ENCODE results near the gene LRRC23.
A peak's percentile ranks its signal among the peaks of the same experiment; 100 is the strongest.

The LRRC23 gene

DNA sequence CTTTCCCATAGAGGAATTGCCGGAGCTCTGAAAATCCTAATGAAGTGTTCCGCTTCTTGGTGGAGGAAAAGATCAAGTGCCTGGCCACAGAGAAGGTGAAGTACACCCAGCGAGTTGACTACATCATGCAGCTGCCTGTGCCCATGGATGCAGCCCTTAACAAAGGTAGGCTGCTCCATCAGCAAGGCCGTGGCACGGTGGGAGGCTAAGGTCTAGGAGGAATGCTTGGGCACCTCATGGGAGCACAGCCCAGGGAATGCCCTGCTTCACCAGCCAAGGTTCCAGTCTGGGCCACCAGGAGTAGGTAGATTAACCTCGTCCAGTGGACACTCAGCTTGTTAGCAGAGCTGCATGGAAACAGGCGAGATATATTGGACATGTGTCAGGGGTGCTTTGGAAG is 43.7 kb upstream of the LRRC23 start:
- H3K4ac ChIP-seq (ENCODE audit: low read depth, low read length) = no peak overlapping the region
- no peak overlapping the region for H2BK12ac ChIP-seq (ENCODE audit: low read length)
- H4K8ac ChIP-seq (ENCODE audit: low read depth, low read length) = no peak overlapping the region
- DNase-seq = no peak
- no peaks in the 10 kb centered on the region for H3K9me3 ChIP-seq (ENCODE audit: insufficient read depth, low read depth, low read length)
- H3K27me3 ChIP-seq (ENCODE audit: insufficient read depth, low read length) = no peaks in the 10 kb centered on the region
- no peak overlapping the region for H3K27ac ChIP-seq (ENCODE audit: low read depth, low read length)
- no peak overlapping the region for H4K12ac ChIP-seq (ENCODE audit: low read depth, low read length)
- H2AK5ac ChIP-seq (ENCODE audit: low read length) = no peak overlapping the region
- H2BK120ac ChIP-seq (ENCODE audit: insufficient read depth, low read length, poor library complexity) = no peak overlapping the region
- no peak overlapping the region for H2BK5ac ChIP-seq (ENCODE audit: low read depth, low read length, poor library complexity)
- H3K9ac ChIP-seq (ENCODE audit: low read length) = no peak overlapping the region
- no peak overlapping the region for H4K91ac ChIP-seq (ENCODE audit: low read depth, low read length)
- no peaks in the 10 kb centered on the region for H3K79me2 ChIP-seq (ENCODE audit: control insufficient read depth, insufficient read depth, low read length, poor library complexity)
- no peaks in the 10 kb centered on the region for H3K4me1 ChIP-seq (ENCODE audit: control insufficient read depth in 1 of 2, insufficient read depth in 2 of 2, low read length in 2 of 2)
- H3K14ac ChIP-seq (ENCODE audit: low read length) = no peak overlapping the region
- H3K23ac ChIP-seq (ENCODE audit: low read length) = no peak overlapping the region
- WGBS (ENCODE audit: extremely low coverage, insufficient coverage, insufficient read length) = no CpG with 5 or more reads among the region's 7 CpGs
- H3K79me1 ChIP-seq (ENCODE audit: low read length) = no peaks in the 10 kb centered on the region
- no peak overlapping the region for H2AFZ ChIP-seq (ENCODE audit: insufficient read depth, low read length, poor library complexity)
- H3K36me3 ChIP-seq (ENCODE audit: control insufficient read depth in 1 of 2, insufficient read depth in 2 of 2, low read length in 2 of 2) = peaks cover 80 to 89% of the 10 kb centered on the region in 2 experiments
- H3K4me3 ChIP-seq (ENCODE audit: low read depth, low read length) = no peak overlapping the region
- no peak overlapping the region for H3K18ac ChIP-seq (ENCODE audit: low read length)
- H3K4me2 ChIP-seq (ENCODE audit: low read length) = no peak overlapping the region

DNA sequence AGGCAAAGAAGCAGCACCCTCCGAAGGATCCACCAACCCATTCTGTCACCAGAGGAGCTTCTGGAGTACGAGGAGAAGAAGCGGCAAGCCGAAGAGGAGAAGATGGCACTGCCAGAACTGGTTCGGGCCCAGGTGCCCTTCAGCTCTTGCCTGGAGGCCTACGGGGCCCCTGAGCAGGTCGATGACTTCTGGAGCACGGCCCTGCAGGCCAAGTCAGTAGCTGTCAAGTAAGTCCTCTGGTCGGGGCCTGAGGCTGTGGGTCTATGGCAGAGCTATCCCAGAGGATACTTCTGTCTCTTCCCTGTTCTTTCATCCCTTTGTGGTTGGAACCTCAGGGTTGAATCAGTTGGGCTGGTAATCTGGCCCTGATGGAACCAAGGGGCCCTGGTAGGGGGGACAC is 43.2 kb upstream of the LRRC23 start:
- no peak overlapping the region for H3K9ac ChIP-seq (ENCODE audit: low read length)
- H4K12ac ChIP-seq (ENCODE audit: low read depth, low read length) = no peak overlapping the region
- H3K4me3 ChIP-seq (ENCODE audit: low read depth, low read length) = no peak overlapping the region
- WGBS (ENCODE audit: extremely low coverage, insufficient coverage, insufficient read length) = no CpG with 5 or more reads among the region's 9 CpGs
- no peak overlapping the region for H2AK5ac ChIP-seq (ENCODE audit: low read length)
- no peak overlapping the region for H4K91ac ChIP-seq (ENCODE audit: low read depth, low read length)
- H3K27me3 ChIP-seq (ENCODE audit: insufficient read depth, low read length) = no peaks in the 10 kb centered on the region
- H3K79me2 ChIP-seq (ENCODE audit: control insufficient read depth, insufficient read depth, low read length, poor library complexity) = no peaks in the 10 kb centered on the region
- H3K4ac ChIP-seq (ENCODE audit: low read depth, low read length) = no peak overlapping the region
- H3K27ac ChIP-seq (ENCODE audit: low read depth, low read length) = no peak overlapping the region
- no peak overlapping the region for H2AFZ ChIP-seq (ENCODE audit: insufficient read depth, low read length, poor library complexity)
- H3K79me1 ChIP-seq (ENCODE audit: low read length) = no peaks in the 10 kb centered on the region
- H2BK12ac ChIP-seq (ENCODE audit: low read length) = no peak overlapping the region
- peaks cover 80 to 89% of the 10 kb centered on the region in 2 experiments for H3K36me3 ChIP-seq (ENCODE audit: control insufficient read depth in 1 of 2, insufficient read depth in 2 of 2, low read length in 2 of 2)
- no peak overlapping the region for H3K4me2 ChIP-seq (ENCODE audit: low read length)
- H4K8ac ChIP-seq (ENCODE audit: low read depth, low read length) = no peak overlapping the region
- H3K4me1 ChIP-seq (ENCODE audit: control insufficient read depth in 1 of 2, insufficient read depth in 2 of 2, low read length in 2 of 2) = no peaks in the 10 kb centered on the region
- no peak overlapping the region for H2BK5ac ChIP-seq (ENCODE audit: low read depth, low read length, poor library complexity)
- no peak overlapping the region for H3K14ac ChIP-seq (ENCODE audit: low read length)
- H3K9me3 ChIP-seq (ENCODE audit: insufficient read depth, low read depth, low read length) = no peaks in the 10 kb centered on the region
- no peak overlapping the region for H3K23ac ChIP-seq (ENCODE audit: low read length)
- H2BK120ac ChIP-seq (ENCODE audit: insufficient read depth, low read length, poor library complexity) = no peak overlapping the region
- DNase-seq = no peak
- H3K18ac ChIP-seq (ENCODE audit: low read length) = no peak overlapping the region

DNA sequence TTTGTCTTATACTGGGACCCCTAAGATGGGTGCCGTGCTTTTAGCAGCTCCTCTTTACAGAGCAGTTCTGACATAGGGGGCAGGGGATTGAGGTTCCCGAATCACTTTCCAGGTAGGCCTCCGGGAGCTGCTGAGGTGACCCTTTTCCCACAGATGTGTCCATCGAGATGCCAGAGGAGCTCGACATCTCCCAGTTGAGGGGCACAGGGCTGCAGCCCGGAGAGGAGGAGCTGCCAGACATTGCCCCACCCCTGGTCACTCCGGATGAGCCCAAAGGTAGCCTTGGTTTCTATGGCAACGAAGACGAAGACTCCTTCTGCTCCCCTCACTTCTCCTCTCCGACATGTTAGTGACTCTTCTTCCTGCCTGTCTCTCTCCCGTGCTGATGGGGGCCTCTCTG is 41.6 kb upstream of the LRRC23 start:
- H3K79me2 ChIP-seq (ENCODE audit: control insufficient read depth, insufficient read depth, low read length, poor library complexity) = peaks cover 7% of the 10 kb centered on the region
- H3K4ac ChIP-seq (ENCODE audit: low read depth, low read length) = no peak overlapping the region
- peaks cover 3 to 4% of the 10 kb centered on the region in 2 experiments for H3K4me1 ChIP-seq (ENCODE audit: control insufficient read depth in 1 of 2, insufficient read depth in 2 of 2, low read length in 2 of 2)
- no peak overlapping the region for H2BK12ac ChIP-seq (ENCODE audit: low read length)
- H4K8ac ChIP-seq (ENCODE audit: low read depth, low read length) = no peak overlapping the region
- no peak overlapping the region for H2BK120ac ChIP-seq (ENCODE audit: insufficient read depth, low read length, poor library complexity)
- peaks cover 70 to 74% of the 10 kb centered on the region in 2 experiments for H3K36me3 ChIP-seq (ENCODE audit: control insufficient read depth in 1 of 2, insufficient read depth in 2 of 2, low read length in 2 of 2)
- no peak overlapping the region for H3K9ac ChIP-seq (ENCODE audit: low read length)
- H3K27ac ChIP-seq (ENCODE audit: low read depth, low read length) = no peak overlapping the region
- H4K12ac ChIP-seq (ENCODE audit: low read depth, low read length) = no peak overlapping the region
- no peak overlapping the region for H4K91ac ChIP-seq (ENCODE audit: low read depth, low read length)
- no CpG with 5 or more reads among the region's 11 CpGs for WGBS (ENCODE audit: extremely low coverage, insufficient coverage, insufficient read length)
- H3K18ac ChIP-seq (ENCODE audit: low read length) = no peak overlapping the region
- no peak overlapping the region for H3K4me2 ChIP-seq (ENCODE audit: low read length)
- H2AK5ac ChIP-seq (ENCODE audit: low read length) = no peak overlapping the region
- H3K23ac ChIP-seq (ENCODE audit: low read length) = no peak overlapping the region
- H3K9me3 ChIP-seq (ENCODE audit: insufficient read depth, low read depth, low read length) = no peaks in the 10 kb centered on the region
- no peak overlapping the region for H2BK5ac ChIP-seq (ENCODE audit: low read depth, low read length, poor library complexity)
- H2AFZ ChIP-seq (ENCODE audit: insufficient read depth, low read length, poor library complexity) = no peak overlapping the region
- H3K27me3 ChIP-seq (ENCODE audit: insufficient read depth, low read length) = no peaks in the 10 kb centered on the region
- peaks cover 8% of the 10 kb centered on the region for H3K79me1 ChIP-seq (ENCODE audit: low read length)
- no peak for DNase-seq
- no peak overlapping the region for H3K4me3 ChIP-seq (ENCODE audit: low read depth, low read length)
- no peak overlapping the region for H3K14ac ChIP-seq (ENCODE audit: low read length)

DNA sequence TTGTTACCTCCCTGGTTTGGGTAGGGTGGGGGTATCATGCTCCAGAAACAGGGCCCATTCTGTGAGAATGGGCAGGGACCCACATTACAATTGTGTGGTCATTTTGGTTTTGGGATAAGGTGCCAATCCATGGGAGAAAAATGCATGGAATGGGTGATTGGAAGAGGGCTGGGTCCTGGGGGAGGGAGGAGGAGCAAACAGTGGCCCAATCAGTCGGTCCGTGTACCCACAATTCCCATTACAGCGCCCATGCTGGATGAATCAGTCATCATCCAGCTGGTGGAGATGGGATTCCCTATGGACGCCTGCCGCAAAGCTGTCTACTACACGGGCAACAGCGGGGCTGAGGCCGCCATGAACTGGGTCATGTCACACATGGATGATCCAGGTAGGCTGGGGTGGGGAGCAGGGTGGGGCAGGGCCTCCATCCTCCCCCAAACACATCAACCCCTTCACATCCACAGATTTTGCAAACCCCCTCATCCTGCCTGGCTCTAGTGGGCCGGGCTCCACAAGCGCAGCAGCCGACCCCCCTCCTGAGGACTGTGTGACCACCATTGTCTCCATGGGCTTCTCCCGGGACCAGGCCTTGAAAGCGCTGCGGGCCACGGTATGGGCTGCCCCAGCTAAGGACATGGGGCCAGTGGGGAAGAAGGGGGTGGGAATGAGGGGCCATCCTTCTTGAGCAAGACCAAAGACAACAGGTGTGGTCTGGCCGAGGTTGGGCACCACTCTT is 40.9 kb upstream of the LRRC23 start:
- Histone ChIP-seq H3K36me3 (ENCODE audit: control insufficient read depth in 1 of 2, insufficient read depth in 2 of 2, low read length in 2 of 2) (peaks cover 65 to 67% of the 10 kb centered on the region in 2 experiments), H3K27me3 (ENCODE audit: insufficient read depth, low read length) (no peaks in the 10 kb centered on the region), H3K4me1 (ENCODE audit: control insufficient read depth in 1 of 2, insufficient read depth in 2 of 2, low read length in 2 of 2) (peaks cover 8 to 9% of the 10 kb centered on the region in 2 experiments), H2AK5ac (ENCODE audit: low read length) (no peak overlapping the region), H4K12ac (ENCODE audit: low read depth, low read length) (no peak overlapping the region), H2BK12ac (ENCODE audit: low read length) (no peak overlapping the region), H3K14ac (ENCODE audit: low read length) (no peak overlapping the region), H2AFZ (ENCODE audit: insufficient read depth, low read length, poor library complexity) (no peak overlapping the region), H3K18ac (ENCODE audit: low read length) (no peak overlapping the region), H3K4me2 (ENCODE audit: low read length) (no peak overlapping the region), H3K23ac (ENCODE audit: low read length) (no peak overlapping the region), H2BK120ac (ENCODE audit: insufficient read depth, low read length, poor library complexity) (no peak overlapping the region), H3K9me3 (ENCODE audit: insufficient read depth, low read depth, low read length) (no peaks in the 10 kb centered on the region), H3K4me3 (ENCODE audit: low read depth, low read length) (no peak overlapping the region), H3K79me2 (ENCODE audit: control insufficient read depth, insufficient read depth, low read length, poor library complexity) (peaks cover 12% of the 10 kb centered on the region), H3K9ac (ENCODE audit: low read length) (peak overlapping the region; percentile 17), H3K79me1 (ENCODE audit: low read length) (peaks cover 9% of the 10 kb centered on the region), H2BK5ac (ENCODE audit: low read depth, low read length, poor library complexity) (no peak overlapping the region), H4K8ac (ENCODE audit: low read depth, low read length) (no peak overlapping the region), H3K27ac (ENCODE audit: low read depth, low read length) (no peak overlapping the region), H3K4ac (ENCODE audit: low read depth, low read length) (no peak overlapping the region), H4K91ac (ENCODE audit: low read depth, low read length) (no peak overlapping the region)
- no peak for DNase-seq
- no CpG with 5 or more reads among the region's 16 CpGs for WGBS (ENCODE audit: extremely low coverage, insufficient coverage, insufficient read length)

Measured in trophoblast cell (in vitro differentiated cells and primary cell).